Left lung (tissue), 14 donors: ENCODE data around the gene RPLP2. TPM values are rescaled to one million over a fixed set of nuclear protein-coding genes. Genes with fewer than 3 reads are reported as not detected.
A peak's percentile ranks its signal among the peaks of the same experiment; 100 is the strongest.

ENCODE experiments used
- ATAC-seq: fragments of 200-7000 bp; cut with Tn5 transposase; one replicate; pipeline ENCODE4 v1.9.1; 2020; ENCODE audit warnings: moderate library complexity
- DNase-seq, 4 donors: peaks; one replicate each; pipeline ENCODE4 v3.0.0-alpha.2; 2013 to 2020
- H3K27ac ChIP-seq, 2 donors: fragments of 200-600 bp; sonication (generic) in 1 of 2; one replicate each; pipeline versions ENCODE4 v1.5.0 to v1.8.0; 2020 to 2021
- H3K27me3 ChIP-seq, 2 donors: fragments of 200-600 bp; sonication (generic) in 1 of 2; one replicate each; pipeline versions ENCODE4 v1.5.0 to v1.8.0; 2020 to 2021
- H3K36me3 ChIP-seq, 2 donors: fragments of 200-600 bp; sonication (generic) in 1 of 2; one replicate each; pipeline versions ENCODE4 v1.5.0 to v1.8.0; 2020 to 2021
- H3K4me1 ChIP-seq, 2 donors: fragments of 200-600 bp; one replicate each; pipeline ENCODE4 v1.8.0; 2021
- H3K4me3 ChIP-seq, 2 donors: fragments of 200-600 bp; sonication (generic) in 1 of 2; one replicate each; pipeline versions ENCODE4 v1.5.0 to v1.8.0; 2020 to 2021; ENCODE audit warnings: mild to moderate bottlenecking in 1 of 2
- H3K9me3 ChIP-seq, 2 donors: fragments of 200-600 bp; sonication (generic) in 1 of 2; one replicate each; pipeline versions ENCODE4 v1.5.0 to v1.8.0; 2020 to 2021
- CTCF ChIP-seq, 2 donors: fragments of 200-600 bp; sonication (generic) in 1 of 2; IDR thresholded peaks; one replicate each; pipeline versions ENCODE4 v1.5.0 to v1.8.0; 2021; ENCODE audit warnings: antibody characterized with exemption in 2 of 2
- intact Hi-C, 2 donors: fragments of 100-400 bp; cut with DNase I; formaldehyde crosslinking; loops; one replicate each; pipeline versions ENCODE4 v1.11.2 to v1.14.2; 2022
- long read RNA-seq, 12 donors: library from polyadenylated mRNA in 2 of 12; unstranded in 2 of 12; transcript quantifications; one replicate each; pipeline ENCODE4 v2.0.0 and lab custom pipeline, GENCODE V29; 2019 to 2026
- polyA plus RNA-seq, 6 donors: library from polyadenylated mRNA; unstranded; fragments of 120-200 nt; gene quantifications; one replicate each; pipeline ENCODE4 v1.2.1, GENCODE V29; 2013; ENCODE audit not compliant: insufficient read length in 6 of 6
- total RNA-seq, 2 donors: library from RNA; stranded (reverse); fragmentation: NEBNext Ultra II Directional; extraction: Animal tissue kit (Norgen Biotek cat#: 25700); gene quantifications; one replicate each; pipeline ENCODE4 v1.2.1, GENCODE V29; 2021
- donor health status: DM: no; HTN: yes; CAD: no.
- donor health status: DM: no; HTN: no; CAD: no.

Gene RPLP2
- total RNA-seq: 1,000 to 10,000 TPM; 1,620 to 1,802 TPM
- polyA plus RNA-seq: 1,000 to 10,000 TPM; 1,154 to 1,526 (median 1,296) TPM
- long read RNA-seq, donor 1, transcript RPLP2-205 (2 exons, 646 nt): minor isoform, 78 of 2,605 reads
- long read RNA-seq, donor 1, transcript RPLP2-207 (4 exons, 637 nt): minor isoform, 178 of 2,605 reads
- long read RNA-seq, donor 1, transcript RPLP2-201 (5 exons, 781 nt): major isoform, 2,012 of 2,605 reads
- long read RNA-seq, donor 1, transcript RPLP2-203 (3 exons, 489 nt): minor isoform, 25 of 2,605 reads
- long read RNA-seq, donor 1, partial matches to known transcripts: 145 of 2,605 reads
- long read RNA-seq, donor 1, other reads (novel, unspliced or antisense): 166 of 2,605 reads
- long read RNA-seq, donor 2, transcript RPLP2-201 (5 exons, 781 nt): major isoform, 1,637 of 2,664 reads
- long read RNA-seq, donor 2, transcript RPLP2-203 (3 exons, 489 nt): minor isoform, 165 of 2,664 reads
- long read RNA-seq, donor 2, transcript RPLP2-207 (4 exons, 637 nt): minor isoform, 339 of 2,664 reads
- long read RNA-seq, donor 2, transcript RPLP2-205 (2 exons, 646 nt): minor isoform, 174 of 2,664 reads
- long read RNA-seq, donor 2, partial matches to known transcripts: 242 of 2,664 reads
- long read RNA-seq, donor 2, other reads (novel, unspliced or antisense): 106 of 2,664 reads
- long read RNA-seq, donor 3, transcript RPLP2-201 (5 exons, 781 nt): major isoform, 1,405 of 1,853 reads
- long read RNA-seq, donor 3, transcript RPLP2-203 (3 exons, 489 nt): minor isoform, 33 of 1,853 reads
- long read RNA-seq, donor 3, transcript RPLP2-205 (2 exons, 646 nt): minor isoform, 81 of 1,853 reads
- long read RNA-seq, donor 3, transcript RPLP2-207 (4 exons, 637 nt): minor isoform, 152 of 1,853 reads
- long read RNA-seq, donor 3, partial matches to known transcripts: 116 of 1,853 reads
- long read RNA-seq, donor 3, other reads (novel, unspliced or antisense): 64 of 1,853 reads
- long read RNA-seq, donor 4, transcript RPLP2-207 (4 exons, 637 nt): minor isoform, 13 of 2,123 reads
- long read RNA-seq, donor 4, transcript RPLP2-201 (5 exons, 781 nt): major isoform, 1,993 of 2,123 reads
- long read RNA-seq, donor 4, partial matches to known transcripts: 8 of 2,123 reads
- long read RNA-seq, donor 4, other reads (novel, unspliced or antisense): 109 of 2,123 reads
- long read RNA-seq, donor 5, transcript RPLP2-201 (5 exons, 781 nt): major isoform, 1,434 of 1,995 reads
- long read RNA-seq, donor 5, transcript RPLP2-203 (3 exons, 489 nt): minor isoform, 70 of 1,995 reads
- long read RNA-seq, donor 5, transcript RPLP2-205 (2 exons, 646 nt): minor isoform, 81 of 1,995 reads
- long read RNA-seq, donor 5, transcript RPLP2-207 (4 exons, 637 nt): minor isoform, 186 of 1,995 reads
- long read RNA-seq, donor 5, partial matches to known transcripts: 149 of 1,995 reads
- long read RNA-seq, donor 5, other reads (novel, unspliced or antisense): 72 of 1,995 reads
- long read RNA-seq, donor 6, transcript RPLP2-207 (4 exons, 637 nt): minor isoform, 137 of 1,511 reads
- long read RNA-seq, donor 6, transcript RPLP2-205 (2 exons, 646 nt): minor isoform, 68 of 1,511 reads
- long read RNA-seq, donor 6, transcript RPLP2-203 (3 exons, 489 nt): minor isoform, 32 of 1,511 reads
- long read RNA-seq, donor 6, transcript RPLP2-201 (5 exons, 781 nt): major isoform, 1,162 of 1,511 reads
- long read RNA-seq, donor 6, partial matches to known transcripts: 61 of 1,511 reads
- long read RNA-seq, donor 6, other reads (novel, unspliced or antisense): 51 of 1,511 reads
- long read RNA-seq, donor 7, transcript RPLP2-203 (3 exons, 489 nt): minor isoform, 34 of 569 reads
- long read RNA-seq, donor 7, transcript RPLP2-201 (5 exons, 781 nt): major isoform, 378 of 569 reads
- long read RNA-seq, donor 7, transcript RPLP2-205 (2 exons, 646 nt): minor isoform, 28 of 569 reads
- long read RNA-seq, donor 7, transcript RPLP2-207 (4 exons, 637 nt): minor isoform, 89 of 569 reads
- long read RNA-seq, donor 7, partial matches to known transcripts: 27 of 569 reads
- long read RNA-seq, donor 7, other reads (novel, unspliced or antisense): 13 of 569 reads
- long read RNA-seq, donor 8, transcript RPLP2-201 (5 exons, 781 nt): major isoform, 666 of 881 reads
- long read RNA-seq, donor 8, transcript RPLP2-207 (4 exons, 637 nt): minor isoform, 71 of 881 reads
- long read RNA-seq, donor 8, transcript RPLP2-205 (2 exons, 646 nt): minor isoform, 26 of 881 reads
- long read RNA-seq, donor 8, transcript RPLP2-203 (3 exons, 489 nt): minor isoform, 21 of 881 reads
- long read RNA-seq, donor 8, partial matches to known transcripts: 76 of 881 reads
- long read RNA-seq, donor 8, other reads (novel, unspliced or antisense): 20 of 881 reads
- long read RNA-seq, donor 9, transcript RPLP2-205 (2 exons, 646 nt): major isoform, 35 of 48 reads
- long read RNA-seq, donor 9, transcript RPLP2-201 (5 exons, 781 nt): minor isoform, 11 of 48 reads
- long read RNA-seq, donor 9, partial matches to known transcripts: 0 of 48 reads
- long read RNA-seq, donor 9, other reads (novel, unspliced or antisense): 0 of 48 reads
- long read RNA-seq, donor 10, transcript RPLP2-201 (5 exons, 781 nt): major isoform, 1,648 of 1,738 reads
- long read RNA-seq, donor 10, transcript RPLP2-207 (4 exons, 637 nt): minor isoform, 11 of 1,738 reads
- long read RNA-seq, donor 10, partial matches to known transcripts: 4 of 1,738 reads
- long read RNA-seq, donor 10, other reads (novel, unspliced or antisense): 74 of 1,738 reads
- long read RNA-seq, donor 11, transcript RPLP2-201 (5 exons, 781 nt): major isoform, 1,050 of 1,301 reads
- long read RNA-seq, donor 11, transcript RPLP2-207 (4 exons, 637 nt): minor isoform, 89 of 1,301 reads
- long read RNA-seq, donor 11, transcript RPLP2-205 (2 exons, 646 nt): minor isoform, 33 of 1,301 reads
- long read RNA-seq, donor 11, transcript RPLP2-203 (3 exons, 489 nt): minor isoform, 17 of 1,301 reads
- long read RNA-seq, donor 11, partial matches to known transcripts: 52 of 1,301 reads
- long read RNA-seq, donor 11, other reads (novel, unspliced or antisense): 59 of 1,301 reads
- long read RNA-seq, donor 12, transcript RPLP2-207 (4 exons, 637 nt): minor isoform, 86 of 1,096 reads
- long read RNA-seq, donor 12, transcript RPLP2-201 (5 exons, 781 nt): major isoform, 881 of 1,096 reads
- long read RNA-seq, donor 12, transcript RPLP2-203 (3 exons, 489 nt): minor isoform, 11 of 1,096 reads
- long read RNA-seq, donor 12, transcript RPLP2-205 (2 exons, 646 nt): minor isoform, 12 of 1,096 reads
- long read RNA-seq, donor 12, partial matches to known transcripts: 67 of 1,096 reads
- long read RNA-seq, donor 12, other reads (novel, unspliced or antisense): 39 of 1,096 reads

- Histone ChIP-seq H3K4me1 (peaks cover 22 to 63% of the 10 kb centered on the region in 2 donors), H3K9me3 (no peaks in the 10 kb centered on the region), H3K4me3 (peak within 1 kb of the TSS; percentile 97 to 100), H3K36me3 (peaks cover 3 to 33% of the 10 kb centered on the region in 2 donors), H3K27ac (peak within 1 kb of the TSS; percentile 94 to 97), H3K27me3 (no peaks in the 10 kb centered on the region)
- DNase-seq (peak; percentile 98 to 100 (median 99)), ATAC-seq (peak; percentile 91)
- TF ChIP-seq CTCF (IDR thresholded peaks at IDR 0.05): peak in 1 of 2 donors; percentile 10
- intact Hi-C loops: no loop called here
Measured at GRCh38 chr11:809287-810039, at the start of gene RPLP2. TSS of gene RPLP2 (plus strand) at chr11:809967. CDS start at chr11:810235, 268 bp downstream.

- Histone ChIP-seq H3K27ac (no peak overlapping the region), H3K4me1 (peaks cover 0 to 19% of the 10 kb centered on the region in 2 donors), H3K4me3 (no peak overlapping the region), H3K36me3 (peaks cover 0 to 99% of the 10 kb centered on the region in 2 donors), H3K27me3 (no peaks in the 10 kb centered on the region), H3K9me3 (no peaks in the 10 kb centered on the region)
- no peak for TF ChIP-seq CTCF (IDR thresholded peaks at IDR 0.05)
- intact Hi-C loops: no loop called here
- no peak for ATAC-seq
- no peak for DNase-seq
Measured at GRCh38 chr11:760236-760635, 49.5 kb upstream of the RPLP2 start.
